GM12874 (cell line): ENCODE data around the gene TCAIM.

Experiments
- TF ChIP-seq, protein P1 (sequence below): IDR thresholded peaks from 2 replicates; pipeline ENCODE4 v1.5.1; 2011; ENCODE audit warnings: low read depth, mild to moderate bottlenecking, control low read depth, low read length, moderate library complexity; ENCODE audit not compliant: insufficient read depth

Gene TCAIM

DNA sequence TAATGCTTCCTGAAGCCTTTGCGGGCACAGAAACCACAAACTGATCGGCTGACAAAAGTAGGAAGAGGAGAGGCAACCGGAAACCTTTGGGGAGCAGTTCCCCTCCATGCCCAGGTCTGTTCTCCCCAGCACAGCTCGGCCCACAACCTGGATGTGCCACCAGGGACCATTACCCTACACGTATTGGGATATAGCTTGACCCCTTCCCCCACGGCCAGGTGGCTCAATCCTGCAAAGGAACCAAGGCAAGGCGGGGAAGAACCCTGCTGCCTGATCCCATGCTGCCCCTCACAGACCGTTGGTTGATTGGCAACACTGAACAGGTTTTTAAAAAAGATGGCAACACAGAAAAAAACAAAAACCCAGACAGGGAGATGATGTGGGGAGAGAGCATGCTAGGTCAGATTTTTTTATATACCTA lies 19.7 kb upstream of the TCAIM start:
- TF ChIP-seq, protein P1, sequence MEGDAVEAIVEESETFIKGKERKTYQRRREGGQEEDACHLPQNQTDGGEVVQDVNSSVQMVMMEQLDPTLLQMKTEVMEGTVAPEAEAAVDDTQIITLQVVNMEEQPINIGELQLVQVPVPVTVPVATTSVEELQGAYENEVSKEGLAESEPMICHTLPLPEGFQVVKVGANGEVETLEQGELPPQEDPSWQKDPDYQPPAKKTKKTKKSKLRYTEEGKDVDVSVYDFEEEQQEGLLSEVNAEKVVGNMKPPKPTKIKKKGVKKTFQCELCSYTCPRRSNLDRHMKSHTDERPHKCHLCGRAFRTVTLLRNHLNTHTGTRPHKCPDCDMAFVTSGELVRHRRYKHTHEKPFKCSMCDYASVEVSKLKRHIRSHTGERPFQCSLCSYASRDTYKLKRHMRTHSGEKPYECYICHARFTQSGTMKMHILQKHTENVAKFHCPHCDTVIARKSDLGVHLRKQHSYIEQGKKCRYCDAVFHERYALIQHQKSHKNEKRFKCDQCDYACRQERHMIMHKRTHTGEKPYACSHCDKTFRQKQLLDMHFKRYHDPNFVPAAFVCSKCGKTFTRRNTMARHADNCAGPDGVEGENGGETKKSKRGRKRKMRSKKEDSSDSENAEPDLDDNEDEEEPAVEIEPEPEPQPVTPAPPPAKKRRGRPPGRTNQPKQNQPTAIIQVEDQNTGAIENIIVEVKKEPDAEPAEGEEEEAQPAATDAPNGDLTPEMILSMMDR = no peak

DNA sequence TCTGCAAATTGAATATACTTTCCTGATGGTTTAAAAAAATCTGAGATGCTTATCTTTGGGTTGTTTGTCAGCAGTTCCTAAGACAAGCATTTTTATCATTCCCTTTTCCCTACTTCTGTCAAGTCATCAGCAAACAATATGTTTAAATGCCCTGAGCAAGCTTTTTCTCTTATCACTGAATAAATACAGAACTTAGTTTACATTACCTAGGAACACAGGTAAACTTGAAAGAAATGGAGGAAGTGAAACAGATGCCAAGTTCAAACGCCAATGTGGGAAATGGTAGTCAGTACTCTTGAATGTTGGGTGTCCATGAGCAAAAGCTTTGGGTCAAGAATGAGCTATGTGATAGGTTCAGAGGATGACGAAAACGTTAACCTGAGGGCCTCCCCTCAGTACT lies 17.2 kb upstream of the TCAIM start:
- TF ChIP-seq, protein P1 = no peak

DNA sequence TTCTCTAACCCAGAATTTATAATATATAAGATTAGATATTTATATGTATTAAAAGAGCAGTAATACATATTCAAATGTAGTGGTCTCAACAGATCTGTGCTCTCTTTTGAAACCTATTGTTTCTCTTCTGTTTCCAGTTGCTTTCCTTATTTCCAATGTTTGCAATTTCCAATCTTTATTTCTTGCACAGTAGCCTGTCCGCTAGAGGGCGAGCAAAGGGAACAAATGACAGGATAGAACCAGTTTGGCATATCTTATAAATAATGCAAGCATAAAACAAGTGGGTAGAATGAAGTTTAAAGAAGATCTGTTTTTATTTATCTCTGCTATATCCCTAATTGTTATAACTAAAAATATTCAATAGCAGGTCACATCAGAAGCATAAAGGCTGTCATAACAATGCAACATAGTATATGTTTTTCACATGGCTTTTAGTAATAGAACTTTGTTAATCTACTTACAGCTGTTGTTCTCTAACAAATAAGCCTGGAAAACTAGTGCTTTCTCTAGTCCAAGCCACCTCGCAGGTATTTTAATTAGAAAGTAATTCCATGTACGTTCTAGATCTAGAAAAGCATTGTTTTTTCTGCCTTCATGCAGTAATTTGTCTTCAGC lies 15.1 kb upstream of the TCAIM start:
- TF ChIP-seq, protein P1 = peak; percentile 63

DNA sequence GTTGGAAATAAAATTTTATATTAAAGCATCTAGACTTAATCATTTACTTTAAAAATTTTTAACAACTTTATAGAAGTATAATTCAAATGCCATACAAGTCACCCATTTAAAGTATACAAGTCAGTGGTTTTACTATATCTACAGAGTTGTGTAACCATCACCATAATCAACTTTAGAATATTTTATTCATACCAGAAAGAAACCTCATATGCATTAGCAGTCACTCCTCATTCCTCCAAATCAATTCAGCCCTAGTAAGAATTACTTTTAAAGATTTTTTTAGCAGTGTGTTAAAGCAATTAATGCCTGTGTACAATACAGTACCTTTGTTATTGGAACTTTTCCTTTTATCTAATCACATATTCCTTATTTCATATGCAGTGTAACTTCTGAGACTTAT lies 14.0 kb upstream of the TCAIM start:
- TF ChIP-seq, protein P1 = no peak

DNA sequence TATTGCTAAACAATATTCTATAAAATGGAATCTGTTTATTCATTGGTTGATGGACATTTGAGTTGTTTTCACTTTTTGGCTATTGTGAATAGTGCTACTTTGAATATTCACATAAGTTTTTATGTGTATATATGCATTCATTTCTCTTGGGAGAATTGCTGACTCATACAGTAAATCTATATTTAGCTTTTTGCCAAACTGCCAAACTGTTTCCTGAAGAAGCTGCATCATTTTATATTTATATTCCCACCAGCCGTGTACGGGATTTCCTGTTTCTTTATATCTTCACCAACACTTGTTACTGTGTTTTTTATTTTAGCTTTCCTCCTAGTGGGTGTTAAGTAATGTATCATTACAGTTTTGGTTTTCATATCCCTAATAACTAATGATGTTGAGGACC lies 12.5 kb upstream of the TCAIM start:
- TF ChIP-seq, protein P1 = no peak

DNA sequence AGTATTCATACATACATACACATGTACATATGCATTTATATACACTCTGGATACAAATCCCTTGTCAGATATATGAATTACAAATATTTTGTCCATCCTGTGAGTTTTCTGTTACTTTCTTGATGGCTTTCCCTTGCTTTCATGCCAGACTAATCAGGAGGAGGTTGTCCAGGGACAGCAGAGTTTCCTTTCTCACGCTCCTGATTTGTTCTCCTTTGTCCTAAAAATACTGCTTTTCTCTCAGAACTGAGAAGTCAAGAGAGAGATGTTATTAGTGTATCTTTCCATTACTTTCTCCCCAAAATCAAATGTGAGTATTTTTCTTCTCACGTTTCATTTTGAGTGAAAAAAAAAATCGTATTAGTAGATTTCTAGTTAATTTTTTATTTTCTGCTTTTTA lies 12.1 kb upstream of the TCAIM start:
- TF ChIP-seq, protein P1 = no peak

DNA sequence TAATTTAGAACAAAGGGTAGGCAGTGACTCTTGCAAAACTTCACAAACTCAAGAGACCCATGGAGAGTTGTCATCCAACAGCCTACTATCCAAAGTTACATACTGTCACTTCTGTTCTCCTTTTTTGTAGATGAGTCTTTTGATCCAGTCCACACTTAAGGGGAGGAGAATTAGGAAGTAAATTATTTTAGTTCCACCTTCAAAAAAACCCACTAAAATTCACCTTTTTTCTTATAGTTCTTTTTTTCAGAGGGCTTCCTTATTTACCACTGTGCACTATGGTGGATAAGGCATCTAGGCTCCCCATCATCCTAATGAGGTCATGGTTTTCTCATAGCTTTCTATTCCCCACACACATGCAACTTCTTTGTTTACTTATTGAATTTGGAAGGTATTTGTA lies 8.6 kb upstream of the TCAIM start:
- TF ChIP-seq, protein P1 = no peak
